HG02938 (cell line): ENCODE data around the gene TESK2.
"Not testable (repeated sequence)": the region's sequence is repeated elsewhere in the genome, so short reads cannot be mapped to it uniquely, and the experiment has no call there.

Source experiments
- ATAC-seq: cut with Tn5 transposase; IDR thresholded peaks from one replicate; pipeline ENCODE4 v1.9.1; 2021; ENCODE audit warnings: mild to moderate bottlenecking, moderate library complexity; ENCODE audit not compliant: unreplicated experiment

The TESK2 gene

DNA sequence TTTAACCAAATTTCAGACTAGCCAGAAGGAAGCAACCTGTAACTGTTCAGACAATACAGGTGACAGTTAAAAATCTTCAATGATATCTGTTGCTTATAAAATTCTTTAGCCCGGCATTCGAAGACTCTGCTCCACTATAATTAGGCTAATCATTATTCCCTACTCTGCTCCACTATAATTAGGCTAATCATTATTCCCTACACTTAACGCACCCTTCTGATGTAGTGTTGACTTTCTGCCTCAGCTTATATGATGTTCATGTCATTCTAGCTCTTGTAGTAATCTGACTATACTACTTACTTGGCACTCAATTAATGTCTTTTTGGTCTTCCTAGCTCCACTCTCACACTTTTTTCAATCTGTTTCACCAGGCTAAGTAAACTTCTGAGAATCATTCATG lies 13.3 kb downstream of the TESK2 start:
- ATAC-seq, result no peak

DNA sequence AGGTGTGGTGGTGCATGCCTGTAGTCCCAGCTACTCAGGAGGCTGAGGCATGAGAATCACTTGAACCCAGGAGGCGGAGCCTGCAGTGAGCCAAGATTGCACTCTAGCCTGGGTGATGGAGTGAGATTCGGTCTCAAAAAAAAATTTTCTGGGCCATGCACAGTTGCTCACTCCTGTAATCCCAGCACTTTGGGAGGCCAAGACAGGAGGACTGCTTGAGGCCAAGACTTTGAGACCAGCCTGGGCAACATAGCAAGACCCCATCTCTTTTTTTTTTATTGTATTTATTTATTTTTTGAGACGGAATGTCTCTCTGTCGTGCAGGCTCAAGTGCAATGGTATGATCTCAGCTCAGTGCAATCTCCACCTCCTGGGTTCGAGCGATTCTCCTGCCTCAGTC lies 16.8 kb downstream of the TESK2 start:
- not testable (repeated sequence) for ATAC-seq

DNA sequence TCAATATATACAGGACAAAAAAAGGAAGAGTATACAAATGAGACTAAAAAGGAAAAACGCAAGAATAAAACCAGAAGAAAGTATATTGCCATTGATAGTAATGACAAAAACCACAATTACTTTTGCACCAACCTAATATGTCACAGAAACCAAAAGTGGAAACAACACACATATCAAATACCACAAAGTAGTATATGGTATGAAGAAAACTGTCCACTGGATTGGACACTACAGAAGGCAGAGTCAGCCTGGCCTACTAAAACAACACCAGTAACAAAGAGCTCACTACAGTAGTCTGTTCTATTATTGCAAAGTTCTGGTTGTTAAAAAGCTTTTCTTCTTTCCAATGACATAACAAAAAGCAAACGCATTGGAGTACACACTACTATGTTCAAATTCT lies 17.7 kb downstream of the TESK2 start:
- ATAC-seq, result no peak

DNA sequence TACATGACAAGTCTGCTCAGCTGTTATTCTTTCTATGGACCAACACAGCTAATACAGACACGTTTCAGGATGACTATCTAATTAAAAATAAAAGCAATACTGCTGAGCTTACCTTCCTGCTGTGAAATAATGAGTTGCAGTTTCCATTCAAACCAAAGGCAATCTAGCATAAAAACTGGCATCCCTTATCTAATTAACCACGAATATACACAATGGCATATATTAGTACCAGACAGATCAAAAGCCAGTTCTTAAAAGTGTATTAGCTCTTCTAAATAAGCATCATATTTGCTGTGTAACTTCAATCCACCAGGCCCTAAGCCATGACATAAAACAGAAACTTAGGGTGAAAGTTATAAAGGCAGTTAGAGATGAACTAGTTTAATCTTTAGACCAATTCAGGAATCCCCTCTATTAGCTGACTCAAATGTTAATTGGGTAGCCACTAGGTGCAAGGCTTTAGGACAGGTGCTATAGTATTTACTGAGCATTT lies 20.6 kb downstream of the TESK2 start:
- no peak for ATAC-seq

DNA sequence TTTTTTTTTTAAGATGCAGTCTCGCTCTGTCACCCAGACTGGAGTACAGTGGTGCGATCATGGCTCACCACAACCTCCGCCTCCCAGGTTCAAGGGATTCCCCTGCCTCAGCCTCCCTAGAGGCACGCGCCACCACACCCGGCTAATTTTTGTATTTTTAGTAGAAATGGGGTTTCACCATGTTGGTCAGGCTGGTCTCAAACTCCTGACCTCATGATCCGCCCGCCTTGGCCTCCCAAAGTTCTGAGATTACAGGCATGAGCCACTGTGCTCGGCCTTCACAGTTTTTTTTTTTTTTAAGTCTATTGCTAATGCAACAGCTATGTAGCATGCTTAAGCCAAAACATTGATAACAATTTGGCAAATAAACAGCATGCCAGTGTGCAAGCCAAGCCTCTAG lies 23.6 kb downstream of the TESK2 start:
- ATAC-seq, result peak; percentile 57

DNA sequence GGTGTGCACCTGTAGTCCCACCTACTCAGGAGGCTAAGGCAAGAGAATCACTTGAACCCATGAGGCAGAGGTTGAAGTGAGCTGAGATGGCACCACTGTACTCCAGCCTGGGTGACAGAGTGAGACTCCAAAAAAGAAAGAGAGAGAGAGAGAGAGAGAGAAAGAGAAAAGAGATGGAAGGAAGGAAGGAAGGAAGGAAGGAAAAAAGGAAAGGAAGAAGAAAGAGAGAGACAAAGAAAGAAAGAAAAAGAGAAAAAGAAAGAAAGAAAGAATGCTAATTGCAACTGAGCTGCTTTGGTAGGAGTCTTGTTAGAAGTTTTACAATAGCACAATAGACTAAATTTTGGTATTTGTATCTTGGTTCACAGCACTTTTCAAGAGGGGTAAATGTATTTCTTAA lies 25.7 kb downstream of the TESK2 start:
- no peak for ATAC-seq

DNA sequence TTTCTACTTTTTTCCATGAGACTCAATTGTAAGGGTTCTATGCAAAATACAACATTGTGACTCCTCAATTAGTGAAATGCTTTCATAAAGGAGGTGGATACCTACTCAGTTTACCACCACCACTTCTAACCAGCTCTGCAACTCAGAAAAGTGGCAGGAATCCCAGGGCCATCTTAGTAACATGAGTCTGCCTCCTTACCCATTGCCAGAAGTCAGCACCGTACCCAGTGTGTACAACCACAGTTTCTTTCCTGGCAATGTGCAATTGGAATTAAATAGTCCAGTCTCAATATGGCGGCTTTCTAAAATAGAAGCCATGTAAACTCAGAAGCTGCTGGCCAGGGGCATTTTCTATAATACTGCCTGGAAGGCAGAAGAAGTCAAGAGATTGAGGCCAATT lies 32.1 kb downstream of the TESK2 start:
- ATAC-seq, result no peak

DNA sequence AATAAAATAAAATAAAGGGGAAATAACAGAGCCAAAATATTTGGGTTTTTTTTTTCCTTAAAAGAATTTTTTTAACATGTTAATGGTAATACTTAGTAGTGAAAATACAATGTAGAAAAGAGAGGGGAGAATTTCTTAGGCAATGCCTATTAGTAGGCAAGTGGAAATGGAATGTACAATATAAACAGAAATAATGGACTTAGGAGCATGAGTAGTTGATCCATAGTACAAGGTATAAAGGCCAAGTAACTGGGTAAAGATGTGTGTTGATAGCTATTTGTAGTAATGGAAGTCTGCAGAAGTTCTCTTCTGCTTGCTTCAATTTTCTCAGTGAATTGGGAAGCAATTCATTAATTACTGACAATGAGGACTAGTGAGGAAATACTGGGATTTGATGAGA lies 34.4 kb downstream of the TESK2 start:
- ATAC-seq, result no peak

DNA sequence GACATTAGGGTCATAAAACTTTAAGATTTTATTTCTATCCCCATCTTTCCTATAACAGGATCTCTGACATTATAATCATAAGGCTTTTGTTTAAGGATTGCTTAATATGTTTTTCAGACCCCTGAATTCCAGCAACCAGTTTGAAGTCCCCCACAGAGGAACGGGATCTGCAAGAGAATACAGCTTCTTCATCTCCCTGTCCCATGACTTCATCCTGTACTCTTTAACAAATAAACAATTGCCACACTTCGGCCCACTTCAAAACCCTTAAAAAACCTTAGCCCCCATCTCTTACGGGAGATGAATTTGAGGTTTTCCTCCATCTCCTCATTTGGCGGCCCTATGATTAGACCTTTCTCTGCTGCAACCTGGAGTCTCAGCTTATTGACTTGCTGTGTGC lies 35.8 kb downstream of the TESK2 start:
- ATAC-seq, result no peak

DNA sequence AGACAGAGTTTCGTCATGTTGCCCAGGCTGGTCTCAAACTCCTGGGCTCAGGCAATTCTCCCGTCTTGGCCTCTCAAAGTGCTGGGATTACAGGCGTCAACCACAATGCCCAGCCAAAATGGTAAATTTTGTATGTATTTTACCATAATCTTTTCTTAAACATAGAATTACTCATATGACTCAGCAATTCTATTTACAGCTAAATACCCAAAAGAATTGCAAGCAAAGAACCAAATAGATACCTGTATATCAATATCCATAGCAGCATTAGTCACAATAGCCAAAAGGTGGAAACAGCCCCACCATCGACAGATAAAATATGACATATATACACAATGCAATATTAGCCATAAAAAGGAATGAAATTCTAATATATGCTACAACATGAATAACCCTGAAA lies 36.5 kb downstream of the TESK2 start:
- ATAC-seq, result no peak

DNA sequence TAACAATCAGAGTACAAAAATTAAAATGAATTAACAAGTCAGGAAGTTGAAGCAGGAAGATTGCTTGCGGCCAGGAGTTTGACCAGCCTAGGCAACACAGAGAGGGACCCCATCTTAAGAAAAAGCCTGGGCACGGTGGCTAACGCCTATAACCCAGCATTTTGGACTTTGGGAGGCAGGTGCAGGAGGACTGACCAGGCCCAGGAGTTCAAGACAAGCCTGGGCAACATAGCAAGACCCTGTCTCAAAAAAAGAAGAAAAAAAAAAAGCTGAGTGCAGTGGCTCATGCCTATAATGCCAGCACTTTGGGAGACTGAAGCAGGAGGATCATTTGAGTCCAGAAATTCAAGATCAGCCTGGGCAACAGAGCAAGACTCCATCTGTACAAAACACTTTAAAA lies 38.5 kb downstream of the TESK2 start:
- ATAC-seq, result no peak

DNA sequence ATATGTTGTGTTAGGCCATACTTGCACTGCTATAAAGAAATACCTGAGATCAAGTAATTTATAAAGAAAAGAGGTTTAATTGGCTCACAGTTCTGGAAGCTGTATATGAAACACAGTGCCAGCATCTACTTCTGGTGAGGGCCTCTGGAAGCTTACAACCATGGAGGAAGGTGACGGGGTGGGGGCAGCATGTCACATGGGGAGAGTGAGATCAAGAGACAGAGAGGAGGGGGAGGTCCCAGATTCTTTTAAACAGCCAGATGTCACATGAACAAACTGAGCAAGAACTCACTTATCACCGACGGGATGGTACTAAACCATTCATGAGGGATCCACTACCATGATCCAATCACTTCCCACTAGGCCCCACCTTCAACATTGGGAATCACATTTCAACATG lies 42.6 kb downstream of the TESK2 start:
- no peak for ATAC-seq

DNA sequence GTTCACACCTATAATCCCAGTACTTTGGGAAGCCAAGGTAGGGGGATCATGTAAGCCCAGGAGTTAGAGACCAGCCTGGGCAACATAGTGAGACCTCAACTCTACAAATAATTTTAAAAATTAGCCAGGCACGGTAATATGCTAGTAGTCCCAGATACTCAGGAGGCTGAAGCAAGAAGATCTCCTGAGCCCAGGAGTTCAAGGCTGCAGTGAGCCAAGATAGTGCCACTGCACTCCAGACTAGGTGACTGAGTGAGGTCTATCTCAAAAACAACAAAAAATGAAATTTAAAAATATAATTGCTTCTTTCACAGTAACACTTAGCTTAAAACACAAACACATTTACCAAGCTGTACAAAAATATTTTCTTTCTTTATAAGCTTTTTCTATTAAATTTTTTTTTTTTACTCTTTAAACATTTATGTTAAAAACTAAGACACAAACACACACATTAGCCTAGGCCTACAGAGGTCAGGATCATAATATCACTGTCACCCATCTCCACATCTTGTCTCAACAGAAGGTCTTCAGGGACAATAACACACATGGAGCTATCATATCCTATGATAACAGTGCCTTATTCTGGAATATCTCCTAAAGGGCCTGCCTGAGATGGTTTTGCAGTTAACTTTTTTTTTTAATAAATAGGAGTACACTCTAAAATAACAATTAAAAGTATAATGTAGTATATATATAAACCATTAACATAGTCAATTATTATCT lies 43.9 kb downstream of the TESK2 start:
- no peak for ATAC-seq

DNA sequence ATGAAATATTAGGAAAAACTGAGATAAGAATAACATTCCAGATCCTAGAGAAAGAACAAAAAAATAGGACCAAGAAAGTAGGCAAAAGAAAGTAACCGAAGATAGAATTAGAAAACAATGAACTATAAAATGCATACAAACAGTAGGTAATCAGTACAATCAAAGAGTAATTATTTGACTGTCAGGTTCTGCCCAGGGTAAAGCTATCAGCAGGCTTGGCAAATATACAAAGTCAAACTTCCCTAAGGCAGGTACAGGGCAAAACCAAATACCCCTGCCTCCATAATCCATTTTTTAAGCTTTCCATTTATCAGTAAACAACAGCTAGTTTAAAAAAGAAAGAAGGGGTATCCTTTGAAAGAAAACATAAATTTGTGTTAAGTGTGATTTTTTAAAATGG lies 44.4 kb downstream of the TESK2 start:
- no peak for ATAC-seq

DNA sequence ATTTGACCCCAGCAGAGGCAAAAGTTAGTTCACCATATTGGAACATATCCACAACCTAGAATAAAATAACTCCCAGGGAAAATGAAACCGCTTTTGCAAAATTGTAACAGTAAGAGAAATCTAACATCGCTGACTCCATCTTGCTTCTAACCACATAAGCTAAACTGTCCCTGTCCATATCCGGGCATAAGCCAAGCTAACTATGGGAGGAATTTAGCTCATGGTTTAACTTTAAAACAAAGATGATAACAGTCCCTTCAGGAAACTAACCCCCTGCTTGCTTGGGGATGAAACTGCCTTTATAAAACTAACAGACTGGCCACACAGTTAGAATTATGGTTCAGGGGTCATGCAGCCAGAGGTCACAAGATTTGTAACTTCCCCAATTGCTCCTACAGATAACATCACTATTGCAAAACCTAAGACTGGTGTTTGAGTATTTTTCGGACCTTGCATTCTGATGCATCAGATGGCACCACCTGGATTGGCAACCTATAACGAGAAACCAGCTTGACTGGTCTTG lies 46.3 kb downstream of the TESK2 start:
- no peak for ATAC-seq

DNA sequence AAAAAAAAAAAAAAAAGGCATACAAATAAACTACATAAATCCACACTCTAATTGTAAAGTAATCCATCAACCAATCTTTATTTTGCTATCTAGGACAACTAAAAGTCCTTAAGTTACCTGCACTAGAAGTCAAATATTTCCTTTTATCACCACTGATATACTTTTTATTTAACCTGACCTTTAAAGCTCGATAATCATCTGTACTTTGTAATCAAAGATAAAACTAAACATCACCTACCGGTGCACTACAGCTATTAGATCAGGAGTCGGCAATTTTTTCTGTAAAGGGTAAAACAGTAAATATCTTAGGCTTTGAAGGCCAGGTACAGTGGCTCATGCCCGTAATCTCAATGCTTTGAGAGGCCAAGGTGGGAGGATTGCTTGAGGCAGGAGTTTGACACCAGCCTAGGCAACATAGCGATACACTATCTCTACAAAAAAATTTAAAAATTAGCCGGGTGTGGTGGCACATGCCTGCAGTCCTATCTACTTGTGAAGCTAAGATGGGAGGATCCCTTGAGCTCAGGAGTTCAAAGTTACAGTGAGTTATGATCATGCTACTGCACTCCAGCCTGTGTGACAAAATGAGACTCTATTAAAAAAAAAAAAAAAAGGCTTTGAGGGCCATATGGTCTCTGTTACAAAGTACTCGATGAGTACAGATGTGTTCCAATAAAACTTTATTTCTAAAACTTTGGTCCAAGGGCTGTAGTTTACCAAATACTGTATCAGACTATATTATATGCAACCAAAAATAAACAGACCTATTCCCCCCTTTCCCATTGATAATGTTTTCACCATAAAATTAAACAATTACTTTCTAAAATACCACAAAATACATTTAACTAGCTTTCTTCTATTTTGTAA lies 47.1 kb downstream of the TESK2 start:
- ATAC-seq, result no peak

DNA sequence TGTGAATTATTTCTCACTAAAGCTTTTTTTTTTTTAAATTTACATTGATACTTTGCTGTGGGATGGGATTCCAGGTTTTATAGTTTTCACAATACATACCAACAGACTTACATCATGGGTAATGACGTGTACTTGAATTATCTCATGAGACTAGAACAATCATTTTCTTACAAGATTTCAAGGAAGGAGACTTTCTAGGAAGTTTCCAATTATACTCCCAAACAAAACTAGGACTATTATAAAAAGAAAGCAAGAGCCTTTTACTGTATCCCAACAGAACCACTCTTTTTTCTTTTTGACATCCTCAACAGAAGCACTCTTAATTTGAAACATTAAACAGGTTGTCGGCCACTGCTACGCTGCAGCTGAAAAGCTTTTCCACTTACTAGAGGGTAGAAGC lies 48.7 kb downstream of the TESK2 start:
- no peak for ATAC-seq

DNA sequence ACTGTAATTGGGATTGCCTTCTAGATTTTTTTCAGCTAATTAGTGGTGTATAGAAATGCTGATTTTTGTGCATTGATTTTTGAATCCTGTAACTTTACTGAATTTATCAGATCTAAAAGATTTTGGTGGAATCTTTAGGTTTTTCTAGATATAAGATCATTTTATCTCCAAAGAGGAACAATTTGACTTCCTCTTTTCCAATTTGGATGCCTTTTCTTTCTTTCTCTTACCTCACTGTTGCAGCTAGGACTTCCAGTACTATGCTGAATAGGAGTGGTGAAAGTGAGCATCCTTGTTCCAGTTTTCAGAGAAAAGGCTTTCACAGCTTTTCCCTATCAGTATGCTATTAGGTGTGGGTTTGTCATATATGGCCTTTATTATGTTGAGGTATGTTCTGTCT lies 53.6 kb downstream of the TESK2 start:
- ATAC-seq, result no peak

DNA sequence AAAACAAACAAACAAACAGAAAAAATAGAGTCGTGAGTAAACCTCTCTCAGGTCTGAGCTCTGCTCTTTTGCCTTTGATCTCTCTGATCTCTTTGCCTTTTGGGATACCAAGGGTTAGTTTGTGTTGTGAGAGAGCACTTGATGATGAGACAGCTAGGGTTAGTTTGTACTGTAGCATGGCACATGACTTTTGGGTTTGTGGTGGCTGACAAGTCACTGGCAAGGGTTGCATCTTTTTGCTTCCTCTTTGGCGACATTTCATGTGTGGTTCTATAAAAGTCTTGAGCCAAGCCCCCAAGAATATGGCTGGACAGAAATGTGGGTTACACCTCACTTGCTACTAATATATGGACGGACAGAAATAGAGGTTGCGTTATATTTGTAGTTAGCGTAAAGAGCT lies 60.5 kb downstream of the TESK2 start:
- no peak for ATAC-seq

DNA sequence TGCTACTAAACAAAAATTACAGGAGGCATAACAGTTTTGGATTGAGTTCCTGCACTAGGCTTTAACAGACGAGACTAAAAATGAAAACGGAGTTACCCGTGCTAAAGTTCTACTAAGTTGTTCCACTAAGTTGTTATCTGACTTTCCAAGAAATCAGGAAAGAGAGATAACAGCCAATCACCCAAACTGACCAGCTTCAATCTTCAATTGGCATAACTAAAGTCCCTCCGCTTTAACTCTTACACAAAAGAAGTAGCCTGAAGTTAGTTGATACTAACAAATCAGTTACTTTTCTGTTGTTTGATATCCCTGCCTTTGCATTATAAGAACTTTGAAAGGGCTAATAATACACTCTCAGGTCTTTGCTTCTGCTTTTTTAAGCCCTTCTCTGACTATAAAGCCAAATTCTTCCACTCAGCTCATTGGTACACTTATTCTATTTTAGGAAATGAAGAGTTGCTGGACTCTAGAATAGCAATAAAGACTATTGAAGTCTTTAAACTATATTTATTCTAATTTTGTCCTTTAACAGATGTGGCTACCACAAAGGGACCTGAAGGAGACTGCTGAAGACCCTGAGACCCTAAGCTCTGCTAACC lies 61.3 kb downstream of the TESK2 start:
- no peak for ATAC-seq

DNA sequence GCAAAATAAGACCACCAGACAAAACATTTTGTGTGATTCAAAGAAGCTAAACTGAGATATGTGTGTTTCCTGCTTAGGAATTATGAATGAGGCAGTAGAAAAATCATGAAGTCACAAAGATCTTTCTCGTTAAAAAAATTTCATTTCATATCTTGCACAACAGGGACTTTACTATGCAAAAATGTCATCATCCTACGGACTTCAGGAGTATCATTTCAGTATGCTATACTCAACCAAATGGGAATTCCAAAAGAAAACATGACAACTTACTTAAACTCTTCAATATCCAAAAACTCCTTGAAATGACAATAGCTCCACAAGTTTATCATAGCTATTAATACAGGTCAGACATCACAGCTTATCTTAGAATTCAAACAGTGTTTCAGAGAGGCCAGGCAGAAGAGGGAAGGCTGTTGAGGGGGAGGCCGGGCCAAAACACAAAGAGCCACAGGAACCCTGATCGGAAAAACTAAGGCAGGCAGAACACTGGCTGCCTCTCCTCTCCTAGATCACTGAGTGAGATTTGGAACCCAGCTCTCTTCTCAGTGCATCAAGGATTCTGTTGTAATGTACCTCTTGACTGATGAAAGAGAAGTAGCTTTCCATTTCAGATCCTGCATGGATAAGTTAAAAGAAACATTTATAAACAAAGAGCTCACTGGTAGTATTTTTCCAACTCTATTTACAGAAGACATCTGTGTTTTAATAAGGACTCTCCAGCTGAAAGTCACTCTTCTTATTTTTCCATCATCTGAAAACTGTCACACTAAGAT lies 66.9 kb downstream of the TESK2 start:
- no peak for ATAC-seq
